Measurements from ENCODE around the gene COX7A2L. TPM values are rescaled to one million over a fixed set of nuclear protein-coding genes. Genes with fewer than 3 reads are reported as not detected.

COX7A2L gene
- total RNA-seq, 4 donors from 2014 or later, result 125 to 163 (median 150) TPM

GRCh38 chr2:42307180-42307579 lies 53.8 kb downstream of the COX7A2L start:
- no peak for TF ChIP-seq CTCF (IDR thresholded peaks at IDR 0.05; ENCODE audit: low read depth)

GRCh38 chr2:42304059-42304713 lies 56.8 kb downstream of the COX7A2L start:
- no peak for TF ChIP-seq CTCF (IDR thresholded peaks at IDR 0.05; ENCODE audit: low read depth)

GRCh38 chr2:42303252-42303651 lies 57.8 kb downstream of the COX7A2L start:
- no peak for TF ChIP-seq CTCF (IDR thresholded peaks at IDR 0.05; ENCODE audit: low read depth)

- TF ChIP-seq CTCF (IDR thresholded peaks at IDR 0.05; ENCODE audit: low read depth), result no peak
These were observed 60.5 kb downstream of the COX7A2L start for GRCh38 chr2:42300527-42300926.

Other genes with a start within 250 kb of the COX7A2L start
- 10 to 100 TPM; 23.3 to 52.4 (median 31.7) TPM for gene EML4, start 191.9 kb downstream of the COX7A2L start, total RNA-seq
- gene KCNG3, start 132.8 kb upstream of the COX7A2L start, total RNA-seq, result under 1 TPM in 1 of 4 donors, not detected in 3; 0.22 TPM
- gene MTA3, start 207.4 kb upstream of the COX7A2L start, total RNA-seq, result 10 to 100 TPM; 25.8 to 46.6 (median 27.1) TPM

Data from subcutaneous adipose tissue (tissue), 4 donors.